ENCODE results near the gene AUTS2. TPM values are rescaled to one million over a fixed set of nuclear protein-coding genes. Genes with fewer than 3 reads are reported as not detected.

The AUTS2 gene
- total and polyA plus RNA-seq, 2 of the 8 experiments (the other 6 are each of a cell fraction or from before 2014, with no cell fraction given): 25.9 to 101 TPM

DNA sequence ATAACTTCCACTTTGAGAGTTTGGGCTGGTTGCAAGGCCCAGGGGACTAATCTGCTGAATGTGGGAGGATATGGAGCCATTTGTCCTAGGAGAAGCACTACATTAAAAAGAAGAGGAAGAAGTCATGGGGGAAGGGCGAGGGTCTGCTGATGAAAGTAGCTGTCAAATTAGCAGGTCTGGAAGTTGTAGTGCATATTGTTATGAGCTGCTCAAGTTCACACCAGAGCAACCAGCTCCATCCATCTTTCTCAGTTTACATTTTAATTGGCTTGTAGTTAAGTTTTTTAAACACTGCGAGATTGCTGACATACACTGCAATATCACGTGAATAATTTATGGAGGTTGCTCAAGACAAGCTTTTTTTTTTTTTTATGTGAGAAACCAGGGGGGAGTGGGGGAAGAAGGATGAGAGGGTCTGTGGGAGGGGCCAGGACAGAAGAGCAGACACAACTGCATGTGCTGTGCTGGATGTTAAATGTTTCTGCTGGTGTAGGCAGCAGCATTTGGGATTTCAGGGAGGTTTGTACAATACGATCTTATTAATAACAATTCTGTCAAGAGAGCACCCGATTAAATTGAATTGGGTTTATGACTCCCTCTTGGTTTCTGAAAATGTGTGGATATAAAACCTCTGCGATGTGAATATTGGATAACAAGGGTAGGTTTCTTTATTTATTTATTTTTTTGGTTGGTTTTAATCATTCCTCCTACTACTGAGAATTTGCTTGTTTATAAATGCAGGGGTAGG, 774.7 kb downstream of the AUTS2 start (continued):
- TF ChIP-seq BCL11A (IDR thresholded peaks at IDR 0.05; ENCODE audit: low read depth in 2 of 2, low read length in 2 of 2): no peak
